Vagina (tissue), 2 donors: Measurements from ENCODE around the gene SUSD2.

Experiments
- CTCF ChIP-seq, 3 experiments: fragments of 450-650 bp in 2 of 3; fragments of 200-600 bp in 1 of 3; sonication (generic) in 1 of 3; IDR thresholded peaks; one replicate each; pipeline ENCODE4 v1.5.1; 2017 to 2019; ENCODE audit warnings: antibody characterized with exemption in 3 of 3, mild to moderate bottlenecking in 2 of 3, moderate library complexity in 2 of 3
- POLR2AphosphoS5 ChIP-seq, 2 donors: sonication (generic); formaldehyde crosslinking; IDR thresholded peaks; one replicate each; pipeline ENCODE4 v1.9.0; 2017; ENCODE audit warnings: antibody characterized with exemption in 2 of 2, mild to moderate bottlenecking in 2 of 2, low read depth in 1 of 2; ENCODE audit not compliant: insufficient read depth in 1 of 2

- TF ChIP-seq CTCF (IDR thresholded peaks at IDR 0.05) (no peak), POLR2AphosphoS5 (IDR thresholded peaks at IDR 0.05; ENCODE audit: insufficient read depth in 1 of 2, low read depth in 1 of 2) (no peak)
These were observed 785 bp upstream of the SUSD2 start for GRCh38 chr22:24180316-24181087.
